Endothelial cell of umbilical vein (primary cell): ENCODE data around the gene LCLAT1. TPM values are rescaled to one million over a fixed set of nuclear protein-coding genes. Genes with fewer than 3 reads are reported as not detected.

Experiments
- BruUV-seq: library from RNA; stranded (reverse); fragments of 400-500 nt; replicated peaks from 2 replicates; lab custom pipeline; 2021; lab: Mats Ljungman, UMichigan
- CTCF ChIA-PET: fragments of 300-600, 350-600 bp; sonication (Branson Sonifier 250); formaldehyde crosslinking; loops from one replicate; lab custom pipeline; 2021; ENCODE audit warnings: antibody characterized with exemption, inconsistent platforms; lab: Charles Lee
- POLR2A ChIA-PET: fragments of 300-600, 350-600 bp; sonication (Branson Sonifier 250); formaldehyde crosslinking; loops from one replicate; lab custom pipeline; 2021; ENCODE audit warnings: antibody characterized with exemption, inconsistent platforms; lab: Charles Lee
- DNase-seq: peaks from one replicate; pipeline ENCODE4 v3.0.0-alpha.2; 2011; ENCODE audit warnings: low read depth, low spot score
- FAIRE-seq: peaks from 2 replicates; lab custom pipeline; 2011; peaks lifted over from hg19 to GRCh38; lab: Jason Lieb, UNC
- H2AFZ ChIP-seq: 2 replicates; pipeline ENCODE4 v1.6.0; 2012; ENCODE audit warnings: low read depth, low read length, control low read depth, inconsistent platforms
- H3K27ac ChIP-seq: 2 replicates; pipeline ENCODE4 v1.5.1; 2011; ENCODE audit warnings: low read depth, mild to moderate bottlenecking, control low read depth, low read length, moderate library complexity; ENCODE audit not compliant: insufficient read depth
- H3K27me3 ChIP-seq, 2 experiments: 2 replicates each; pipeline versions ENCODE4 v1.6.0 to v1.6.1; 2011; ENCODE audit warnings: low read length in 2 of 2, mixed read lengths in 1 of 2; ENCODE audit not compliant: control insufficient read depth in 2 of 2, insufficient read depth in 2 of 2
- H3K36me3 ChIP-seq, 2 experiments: 2 replicates in 1 of 2; 3 replicates in 1 of 2; pipeline ENCODE4 v1.5.1; 2011; ENCODE audit warnings: low read length in 2 of 2, mild to moderate bottlenecking in 1 of 2, moderate library complexity in 1 of 2; ENCODE audit not compliant: control insufficient read depth in 2 of 2, insufficient read depth in 2 of 2; ENCODE audit errors: extremely low read depth in 1 of 2
- H3K4me1 ChIP-seq: 3 replicates; pipeline ENCODE4 v1.5.1; 2011; ENCODE audit warnings: mild to moderate bottlenecking, low read length; ENCODE audit not compliant: control insufficient read depth, insufficient read depth; ENCODE audit errors: extremely low read depth
- H3K4me2 ChIP-seq: 2 replicates; pipeline ENCODE4 v1.6.1; 2011; ENCODE audit warnings: low read length, control low read depth, mixed read lengths; ENCODE audit not compliant: insufficient read depth
- H3K4me3 ChIP-seq, 3 experiments: fragments of 200-600 bp in 1 of 3; sonication (generic), shearing (Covaris generic) in 1 of 3; replicated peaks in 1 of 3; 2 replicates each; pipeline ENCODE4 v1.5.1; 2011 to 2016; ENCODE audit warnings: control low read depth in 3 of 3, low read length in 3 of 3, mild to moderate bottlenecking in 2 of 3, inconsistent platforms in 1 of 3, low read depth in 1 of 3, moderate library complexity in 1 of 3; ENCODE audit not compliant: insufficient read depth in 1 of 3
- H3K79me2 ChIP-seq: 2 replicates; pipeline ENCODE4 v1.6.0; 2012; ENCODE audit warnings: low read length, inconsistent platforms; ENCODE audit not compliant: control insufficient read depth, insufficient read depth
- H3K9ac ChIP-seq: replicated peaks from 2 replicates; pipeline ENCODE3; 2011; ENCODE audit warnings: low read length, control low read depth; ENCODE audit not compliant: insufficient read depth; ENCODE audit errors: extremely low read depth
- H3K9me1 ChIP-seq: replicated peaks from 3 replicates; pipeline ENCODE4 v1.6.0; 2011; ENCODE audit warnings: mild to moderate bottlenecking, low read length; ENCODE audit not compliant: control insufficient read depth, insufficient read depth; ENCODE audit errors: extremely low read depth
- H3K9me3 ChIP-seq: replicated peaks from 2 replicates; pipeline ENCODE4 v1.5.1; 2012; ENCODE audit warnings: low read length, inconsistent platforms; ENCODE audit not compliant: control insufficient read depth, insufficient read depth
- H4K20me1 ChIP-seq: replicated peaks from 2 replicates; pipeline ENCODE3; 2011; ENCODE audit warnings: mild to moderate bottlenecking, low read length; ENCODE audit not compliant: control insufficient read depth, insufficient read depth; ENCODE audit errors: extremely low read depth
- EZH2 ChIP-seq: IDR thresholded peaks from 2 replicates; pipeline ENCODE4 v1.6.1; 2012; ENCODE audit warnings: borderline replicate concordance, low read depth, mild to moderate bottlenecking, moderate library complexity, low read length, inconsistent platforms; ENCODE audit not compliant: severe bottlenecking
- FOS ChIP-seq: IDR thresholded peaks from 2 replicates; pipeline ENCODE4 v1.6.1; 2011; ENCODE audit warnings: mild to moderate bottlenecking, low read length, moderate library complexity, borderline replicate concordance; ENCODE audit not compliant: insufficient read depth
- GATA2 ChIP-seq: IDR thresholded peaks from 2 replicates; pipeline ENCODE4 v1.7.0; 2011; ENCODE audit warnings: low read depth, mild to moderate bottlenecking, moderate library complexity, mixed read lengths, low read length; ENCODE audit not compliant: insufficient read length, insufficient read depth
- JUN ChIP-seq: IDR thresholded peaks from 2 replicates; pipeline ENCODE4 v1.6.1; 2011; ENCODE audit warnings: borderline replicate concordance, low read depth; ENCODE audit not compliant: insufficient read length, insufficient read depth
- MYC ChIP-seq: IDR thresholded peaks from one replicate; pipeline ENCODE4 v1.6.1; 2011; ENCODE audit warnings: mild to moderate bottlenecking, low read depth, low read length
- POLR2A ChIP-seq: IDR thresholded peaks from 2 replicates; pipeline ENCODE4 v1.6.1; 2012; ENCODE audit warnings: low read depth, mild to moderate bottlenecking, control low read depth, low read length
- POLR2AphosphoS5 ChIP-seq: IDR thresholded peaks from 2 replicates; pipeline ENCODE4 v1.6.1; 2012; ENCODE audit warnings: low read depth, mild to moderate bottlenecking, control low read depth, low read length, moderate library complexity; ENCODE audit not compliant: insufficient read depth
- dilution Hi-C: fragments of 300-500 bp; cut with MboI; formaldehyde crosslinking; loops from one replicate; pipeline ENCODE4 v1.15.0; 2019; ENCODE audit warnings: low sequenced_read_pairs; ENCODE audit not compliant: extremely low pct_ligation_motif_present
- intact Hi-C: fragments of 100-400 bp; cut with micrococcal nuclease; formaldehyde crosslinking; loops from one replicate; pipeline ENCODE4 v1.10.0; 2022
- polyA plus RNA-seq, 4 experiments: library from polyadenylated mRNA; depleted of rRNA in 3 of 4; stranded (reverse) in 3 of 4; unstranded in 1 of 4; fragments of >200 nt; gene quantifications; 2 replicates each; pipeline versions ENCODE4 v1.2.1 to v1.2.3, GENCODE V29; 2011 to 2012; ENCODE audit warnings: missing spikeins in 1 of 4
- total RNA-seq: library from RNA; stranded (reverse); gene quantifications from 2 replicates; pipeline ENCODE4 v1.2.3, GENCODE V29; 2021
- TF ChIP-seq, protein P1 (sequence below), 2 donors: IDR thresholded peaks; 1 replicate in 1 of 2; 2 replicates in 1 of 2; pipeline ENCODE4 v1.5.1; 2011; ENCODE audit warnings: low read length in 2 of 2, mild to moderate bottlenecking in 2 of 2, moderate library complexity in 2 of 2, control low read depth in 1 of 2, inconsistent platforms in 1 of 2, low read depth in 1 of 2; ENCODE audit not compliant: insufficient read depth in 1 of 2; ENCODE audit errors: extremely low read depth in 1 of 2
- TF ChIP-seq, protein P2 (sequence below): IDR thresholded peaks from 2 replicates; pipeline ENCODE4 v1.6.1; 2011; ENCODE audit not compliant: insufficient read depth, insufficient read length

Gene LCLAT1
- total and polyA plus RNA-seq, 2 donors (not counting 3 experiments of a cell fraction or from before 2014, with no cell fraction given) = 6.1 to 20.8 TPM

DNA sequence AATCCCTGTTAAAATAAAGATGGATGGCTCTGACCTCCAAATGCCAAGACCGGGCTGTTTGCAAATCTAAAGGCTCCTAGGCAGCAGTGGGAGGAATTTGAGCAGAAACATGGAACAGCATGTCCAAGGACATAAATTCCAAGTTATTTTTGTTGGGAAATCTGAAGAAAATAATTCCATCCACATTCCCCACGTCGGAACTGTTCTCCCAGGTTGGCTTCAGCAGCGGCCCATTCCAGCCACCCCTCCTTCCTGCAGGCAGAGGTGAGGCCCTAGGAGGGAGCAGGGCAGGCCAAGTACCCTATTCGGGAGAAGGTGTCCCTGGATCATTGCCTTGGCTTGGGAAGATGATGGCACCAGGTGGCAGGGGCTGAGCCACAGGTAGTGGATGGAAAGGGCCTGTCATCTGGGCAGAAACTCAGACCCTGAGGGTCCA lies 243.1 kb downstream of the LCLAT1 start:
- H3K9ac ChIP-seq = no peak overlapping the region
- no peak overlapping the region for H3K27ac ChIP-seq
- H3K9me3 ChIP-seq = no peaks in the 10 kb centered on the region
- TF ChIP-seq MYC = no peak
- no peak for TF ChIP-seq POLR2A
- no peak for TF ChIP-seq FOS
- TF ChIP-seq, protein P1, sequence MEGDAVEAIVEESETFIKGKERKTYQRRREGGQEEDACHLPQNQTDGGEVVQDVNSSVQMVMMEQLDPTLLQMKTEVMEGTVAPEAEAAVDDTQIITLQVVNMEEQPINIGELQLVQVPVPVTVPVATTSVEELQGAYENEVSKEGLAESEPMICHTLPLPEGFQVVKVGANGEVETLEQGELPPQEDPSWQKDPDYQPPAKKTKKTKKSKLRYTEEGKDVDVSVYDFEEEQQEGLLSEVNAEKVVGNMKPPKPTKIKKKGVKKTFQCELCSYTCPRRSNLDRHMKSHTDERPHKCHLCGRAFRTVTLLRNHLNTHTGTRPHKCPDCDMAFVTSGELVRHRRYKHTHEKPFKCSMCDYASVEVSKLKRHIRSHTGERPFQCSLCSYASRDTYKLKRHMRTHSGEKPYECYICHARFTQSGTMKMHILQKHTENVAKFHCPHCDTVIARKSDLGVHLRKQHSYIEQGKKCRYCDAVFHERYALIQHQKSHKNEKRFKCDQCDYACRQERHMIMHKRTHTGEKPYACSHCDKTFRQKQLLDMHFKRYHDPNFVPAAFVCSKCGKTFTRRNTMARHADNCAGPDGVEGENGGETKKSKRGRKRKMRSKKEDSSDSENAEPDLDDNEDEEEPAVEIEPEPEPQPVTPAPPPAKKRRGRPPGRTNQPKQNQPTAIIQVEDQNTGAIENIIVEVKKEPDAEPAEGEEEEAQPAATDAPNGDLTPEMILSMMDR (IDR thresholded peaks at IDR 0.05; ENCODE audit: extremely low read depth in 1 of 2, insufficient read depth in 1 of 2, low read depth in 1 of 2, low read length in 2 of 2) = no peak
- TF ChIP-seq JUN = no peak
- no peak for TF ChIP-seq EZH2
- TF ChIP-seq POLR2AphosphoS5 = no peak
- TF ChIP-seq, protein P2, sequence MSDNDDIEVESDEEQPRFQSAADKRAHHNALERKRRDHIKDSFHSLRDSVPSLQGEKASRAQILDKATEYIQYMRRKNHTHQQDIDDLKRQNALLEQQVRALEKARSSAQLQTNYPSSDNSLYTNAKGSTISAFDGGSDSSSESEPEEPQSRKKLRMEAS = no peak
- TF ChIP-seq GATA2 = no peak
- FAIRE-seq (no peak), DNase-seq (no peak)
- H2AFZ ChIP-seq = no peak overlapping the region
- H3K36me3 ChIP-seq = no peaks in the 10 kb centered on the region
- no peaks in the 10 kb centered on the region for H3K9me1 ChIP-seq
- dilution Hi-C loops = no loop called here
- no peaks in the 10 kb centered on the region for H3K4me1 ChIP-seq
- H4K20me1 ChIP-seq = no peaks in the 10 kb centered on the region
- intact Hi-C loops = no loop called here
- H3K79me2 ChIP-seq = no peaks in the 10 kb centered on the region
- H3K4me3 ChIP-seq = no peak overlapping the region
- no peaks in the 10 kb centered on the region for H3K27me3 ChIP-seq
- CTCF ChIA-PET = no interaction called here
- no peak overlapping the region for H3K4me2 ChIP-seq
- BruUV-seq = no TSS peak
- POLR2A ChIA-PET = no interaction called here
